ENCODE measurements around the gene MLANA.

GRCh38 chr9:5894237-5894959, 3.7 kb downstream of the MLANA start:
- no peak for TF ChIP-seq CTCF (conservative IDR thresholded peaks at IDR 0.05; ENCODE audit: low read length)
- TF ChIP-seq EZH2phosphoT487 (IDR thresholded peaks at IDR 0.05; ENCODE audit: borderline replicate concordance) = no peak
